SHP77 treated with DMSO at 0.1 percent for 48 hours (cell line): Measurements from ENCODE around the gene RAB3A.
A peak's percentile ranks its signal among the peaks of the same experiment; 100 is the strongest.

Experiments
- DNase-seq: peaks from one replicate; lab custom pipeline; 2025; lab: John Stamatoyannopoulos, UW

Gene RAB3A

GRCh38 chr19:18203863-18204393, at the start of gene RAB3A:
RAB3A (minus strand) TSS chr19:18204042; CDS start chr19:18202740, 1,302 bp downstream.
- DNase-seq = peak; percentile 99

DNA sequence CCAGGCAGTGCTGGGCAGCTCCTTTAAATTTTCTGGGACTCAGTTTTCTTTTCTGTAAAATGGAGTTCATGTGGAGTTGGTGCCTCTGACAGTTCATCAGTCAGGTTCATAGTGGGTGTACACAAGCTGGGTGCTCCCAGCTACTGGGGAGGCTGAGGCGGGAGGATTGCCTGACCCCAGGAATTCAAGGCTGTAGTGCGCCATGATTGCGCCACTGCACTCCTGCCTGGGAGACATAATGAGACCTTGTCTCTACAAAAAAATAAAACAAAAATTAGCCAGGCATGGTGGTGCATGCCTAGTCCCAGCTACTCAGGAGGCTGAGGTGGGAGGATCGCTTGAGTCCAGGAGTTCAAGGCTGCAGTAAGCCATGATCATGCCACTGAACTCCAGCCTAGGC, 49.3 kb upstream of the RAB3A start:
- DNase-seq = no peak

- no peak for DNase-seq
Observed at GRCh38 chr19:18252370-18252717, 48.5 kb upstream of the RAB3A start.

- no peak for DNase-seq
Observed at GRCh38 chr19:18251587-18252369, 47.9 kb upstream of the RAB3A start.

DNA sequence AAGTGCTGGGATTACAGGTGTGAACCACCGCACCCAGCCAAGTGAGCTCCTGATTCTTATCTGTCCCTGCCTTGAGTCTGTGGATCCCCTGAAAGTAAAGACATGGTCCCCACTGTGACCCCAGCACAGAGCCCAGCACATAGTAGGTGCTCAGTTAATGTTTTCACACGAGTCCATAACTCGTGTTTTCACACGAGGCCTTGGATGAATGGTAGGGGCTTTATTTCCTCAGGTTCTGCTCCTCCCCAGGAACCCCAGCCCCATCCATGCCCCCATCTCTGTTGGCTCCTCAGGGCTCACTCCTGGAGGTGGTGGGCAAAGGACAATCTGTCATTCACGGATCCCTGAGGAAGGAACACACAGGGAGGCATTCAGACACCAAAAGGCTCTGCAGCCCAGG, 46.0 kb upstream of the RAB3A start:
- no peak for DNase-seq

DNA sequence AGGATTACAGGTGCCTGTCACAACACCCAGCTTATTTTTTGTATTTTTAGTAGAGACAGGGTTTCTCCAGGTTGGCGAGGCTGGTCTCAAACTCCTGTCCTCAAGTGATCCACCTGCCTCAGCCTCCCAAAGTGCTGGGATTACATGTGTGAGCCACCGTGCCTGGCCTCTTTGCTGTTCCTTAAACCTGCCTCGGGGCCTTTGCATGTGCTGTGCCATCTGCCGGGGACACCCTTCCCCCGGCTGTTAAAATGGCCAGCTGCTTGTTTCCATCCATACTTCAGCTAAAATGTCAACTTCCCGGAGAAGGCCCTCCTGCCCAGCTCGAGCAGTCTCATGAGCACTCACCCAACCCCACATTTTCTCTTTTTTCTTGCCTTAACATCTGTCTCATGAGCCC, 41.5 kb upstream of the RAB3A start:
- no peak for DNase-seq

DNA sequence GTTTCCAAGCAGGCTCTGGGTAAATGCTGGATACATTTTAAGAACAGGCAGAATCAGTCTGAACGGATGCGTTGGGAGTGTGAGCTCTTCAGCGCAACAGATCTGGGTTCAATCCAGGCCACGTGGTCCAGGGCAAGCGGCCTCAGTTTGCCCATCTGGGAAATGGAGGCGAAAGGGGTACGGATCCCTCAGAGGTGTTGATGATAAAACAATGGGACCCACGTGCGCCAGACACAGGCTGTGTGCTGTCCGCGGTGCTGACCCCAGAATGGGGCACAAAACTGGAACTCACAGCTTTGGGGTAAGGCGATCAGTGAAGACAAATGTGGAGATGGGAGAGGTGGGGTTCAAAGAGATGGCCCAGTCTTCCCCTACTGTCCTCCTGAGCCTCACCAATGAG, 35.5 kb upstream of the RAB3A start:
- no peak for DNase-seq

DNA sequence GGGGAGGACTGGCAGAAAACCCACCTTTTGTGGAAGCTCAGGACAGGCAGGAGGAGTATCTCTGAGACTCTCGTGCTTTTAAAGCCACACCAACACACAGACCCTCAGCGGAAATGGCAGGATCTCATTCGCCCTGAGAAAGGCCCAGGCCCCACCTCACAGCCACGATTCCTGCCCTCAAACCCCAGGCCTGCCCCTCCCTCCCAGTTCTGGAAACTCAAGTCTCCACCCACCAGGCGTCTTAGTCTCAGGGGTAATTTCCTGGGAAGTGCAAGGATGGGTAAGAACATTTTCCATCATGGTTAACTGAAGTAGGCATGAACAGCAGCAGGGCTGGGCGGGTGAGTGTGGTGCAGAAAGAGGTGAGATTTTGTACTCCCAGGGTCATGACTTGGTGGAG, 30.4 kb upstream of the RAB3A start:
- DNase-seq = no peak

DNA sequence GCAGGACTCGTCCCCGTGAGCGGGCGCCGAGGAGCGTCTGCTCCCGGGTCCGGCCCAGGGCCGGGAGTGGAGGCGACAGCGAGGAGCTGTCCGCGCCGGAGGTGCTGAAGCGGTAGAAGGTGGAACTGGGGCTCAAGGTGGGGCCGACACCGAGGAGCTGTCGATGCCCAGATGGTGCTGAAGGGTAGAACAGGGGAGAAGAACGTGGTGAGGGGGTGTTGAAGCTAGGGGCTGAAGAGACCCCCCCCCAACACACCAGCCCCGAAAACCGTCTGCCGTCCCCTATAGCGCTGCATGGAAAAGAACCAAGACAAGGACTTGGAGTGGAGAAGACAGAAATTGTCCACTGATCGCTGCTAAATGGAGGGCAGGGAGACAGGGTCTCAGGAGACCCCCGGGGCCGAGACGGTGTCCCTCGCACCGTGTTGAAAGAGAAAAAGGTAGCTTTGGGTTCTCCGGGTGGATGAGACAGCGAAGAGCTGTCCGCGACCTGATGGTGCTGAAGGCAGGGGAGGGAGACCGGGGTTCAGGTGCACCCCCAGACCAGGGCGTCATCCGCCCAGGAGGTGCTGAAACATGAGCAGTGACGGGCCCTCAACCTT, 29.5 kb upstream of the RAB3A start:
- DNase-seq = no peak

DNA sequence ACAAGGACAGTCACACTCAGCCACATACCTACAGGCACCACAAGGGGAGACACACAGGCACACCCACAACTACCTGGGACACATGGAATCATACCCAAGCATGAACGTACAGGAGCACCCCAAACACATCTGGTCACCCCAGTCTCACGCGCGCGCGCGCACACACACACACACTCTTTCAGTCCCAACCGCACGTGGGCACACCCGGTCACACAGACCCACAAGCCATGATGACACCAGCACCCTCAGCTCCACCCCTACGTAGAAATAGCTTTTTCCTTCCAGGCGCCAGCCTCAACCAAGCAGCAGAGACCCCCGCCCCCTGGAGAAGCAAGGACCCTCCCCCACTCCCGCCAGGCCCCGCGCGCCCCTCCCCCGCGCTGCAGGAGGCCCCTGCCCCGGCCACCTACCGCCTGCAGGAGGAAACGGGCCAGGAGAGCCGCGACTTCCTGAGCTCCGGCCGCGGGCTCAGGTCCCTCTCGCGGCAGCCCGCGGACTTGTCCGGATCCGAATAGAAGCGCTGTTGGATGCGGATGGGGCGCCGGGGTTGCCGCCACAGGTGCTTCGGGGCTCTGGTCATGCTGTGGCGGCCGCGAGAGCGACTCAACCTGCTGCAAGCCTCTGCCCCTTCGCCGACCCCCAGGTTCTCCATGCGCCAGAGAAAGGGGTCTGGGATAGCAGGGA, 28.8 kb upstream of the RAB3A start:
- peak; percentile 44 for DNase-seq

GRCh38 chr19:18231775-18232174, 27.9 kb upstream of the RAB3A start:
- no peak for DNase-seq

- no peak for DNase-seq
Observed at GRCh38 chr19:18230941-18231734, 27.3 kb upstream of the RAB3A start.

DNA sequence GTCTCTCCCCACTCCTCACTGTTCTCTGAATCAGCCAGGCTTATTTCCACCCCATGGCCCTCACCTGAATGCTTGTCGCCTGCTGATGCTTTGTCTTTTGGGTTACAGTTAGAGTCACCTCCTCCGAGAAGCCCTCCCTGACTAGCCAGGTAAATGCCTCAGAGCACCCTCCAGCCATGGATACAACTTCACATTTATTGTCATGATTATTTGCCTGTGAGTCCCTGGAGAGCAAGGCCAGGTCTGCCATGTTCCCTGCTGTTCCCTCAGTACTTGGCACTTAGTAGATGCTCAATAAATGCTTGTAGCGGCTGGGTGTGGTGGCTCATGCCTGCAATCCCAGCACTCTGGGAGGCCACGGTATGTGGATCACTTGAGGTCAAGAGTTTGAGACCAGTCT, 26.1 kb upstream of the RAB3A start:
- DNase-seq = no peak

GRCh38 chr19:18229474-18229873, 25.6 kb upstream of the RAB3A start:
- DNase-seq = no peak

GRCh38 chr19:18227781-18228271, 24.0 kb upstream of the RAB3A start:
- DNase-seq = no peak

DNA sequence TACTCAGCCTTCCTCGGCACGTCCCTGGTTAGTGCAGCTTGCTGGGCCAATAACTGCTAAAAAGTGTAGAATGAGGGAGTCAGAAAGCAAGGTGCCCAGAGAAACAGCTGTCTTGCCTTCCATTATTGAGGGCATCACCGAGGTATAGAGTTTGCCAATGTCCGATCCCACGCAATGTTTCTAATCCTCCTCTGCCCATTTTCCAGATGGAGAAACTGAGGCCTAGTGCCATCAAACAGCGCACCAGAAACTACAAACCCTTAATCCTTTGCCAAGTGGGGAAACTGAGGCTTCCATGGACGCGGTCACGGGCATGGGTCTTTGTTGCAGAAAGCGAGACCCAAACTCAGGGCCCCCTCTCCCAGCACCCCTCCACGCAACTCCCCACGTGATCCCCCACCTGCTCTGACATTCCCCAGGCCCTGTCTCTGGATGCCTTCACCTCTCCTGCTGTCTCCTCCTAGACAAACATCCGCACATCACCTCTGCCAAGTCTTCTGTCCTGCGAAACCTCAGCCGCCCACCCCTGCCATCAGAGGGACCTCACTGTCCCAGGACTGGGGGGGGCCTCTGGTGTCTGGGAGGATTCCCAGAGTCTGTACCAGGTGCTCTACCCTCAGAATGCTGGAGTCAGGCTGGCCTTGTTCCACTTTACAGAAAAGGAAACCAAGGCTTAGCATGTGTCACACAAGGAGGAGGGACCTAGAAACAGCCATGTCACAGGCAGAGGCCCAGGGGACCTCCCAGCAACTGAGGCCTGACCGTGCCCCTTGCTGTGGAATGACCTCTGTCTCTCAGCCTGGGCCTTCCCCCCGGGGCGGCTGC, 23.3 kb upstream of the RAB3A start:
- no peak for DNase-seq

DNA sequence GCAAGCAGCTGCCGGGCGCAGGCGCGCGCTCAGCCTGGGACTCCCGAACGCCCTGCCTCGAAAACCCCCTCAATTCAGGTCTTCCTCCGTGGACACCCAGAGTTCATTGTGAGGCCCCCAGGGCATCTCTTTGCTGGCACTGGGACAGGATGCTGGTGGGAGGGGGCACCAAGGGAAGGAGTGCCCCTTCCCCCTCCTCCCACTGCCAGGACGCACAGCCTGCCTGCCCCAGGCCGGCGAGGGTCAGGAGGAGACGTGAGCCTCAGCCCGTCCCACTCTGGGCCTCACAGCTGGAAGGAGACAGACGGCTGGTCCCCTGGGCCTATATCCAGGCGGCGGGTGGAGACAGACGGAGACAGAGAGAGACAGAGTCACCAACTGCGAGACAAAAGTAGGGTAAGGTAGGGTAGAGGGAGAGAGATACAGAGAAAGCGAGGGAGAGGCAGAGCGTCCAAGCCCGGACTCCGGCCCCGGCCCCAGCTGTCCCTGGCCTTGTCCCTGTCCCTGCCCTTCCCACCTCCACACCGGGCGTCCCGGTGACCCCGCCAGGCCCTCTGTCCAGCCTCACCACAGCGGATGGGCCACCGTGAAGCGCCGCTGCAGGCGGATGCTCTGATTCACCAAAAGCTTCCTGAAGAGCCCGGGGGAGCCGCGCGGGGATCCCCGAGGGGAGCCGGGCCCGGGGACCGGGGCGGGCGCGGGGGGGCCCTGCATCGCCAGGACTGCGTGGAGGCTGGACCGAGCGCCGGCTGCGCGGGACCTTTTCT, 22.0 kb upstream of the RAB3A start, which contains the start of gene PDE4C:
Gene PDE4C (minus strand): TSS at position 737 of the 767 bp plus-strand sequence. CDS start 23 bp downstream, at position 714.
- no peak for DNase-seq

GRCh38 chr19:18225355-18225701, 21.5 kb upstream of the RAB3A start:
- no peak for DNase-seq

GRCh38 chr19:18224525-18225354, 20.9 kb upstream of the RAB3A start:
- DNase-seq = peak; percentile 52
